Neural cell (in vitro differentiated cells): ENCODE data around the gene ODC1. TPM values are rescaled to one million over a fixed set of nuclear protein-coding genes. Genes with fewer than 3 reads are reported as not detected.

Experiments used
- H2AFZ ChIP-seq: fragments of 200-600, 300-800 bp; sonication (generic), shearing (Covaris generic); 2 replicates; pipeline ENCODE4 v1.6.0; 2014; ENCODE audit warnings: low read depth, mild to moderate bottlenecking, antibody characterized with exemption, low read length, moderate library complexity
- H3F3A ChIP-seq: fragments of 200-600 bp; shearing (Covaris generic); 2 replicates; pipeline ENCODE4 v1.6.1; 2016; ENCODE audit warnings: mild to moderate bottlenecking, moderate library complexity, mixed read lengths, antibody characterized with exemption, low read length; ENCODE audit not compliant: insufficient read depth, poor library complexity, severe bottlenecking
- H3K27ac ChIP-seq: fragments of 200-600, 300-800 bp; sonication (generic), shearing (Covaris generic); 2 replicates; pipeline ENCODE4 v1.5.1; 2014; ENCODE audit warnings: mild to moderate bottlenecking, low read length, moderate library complexity
- H3K27me3 ChIP-seq: fragments of 300-800, 200-600 bp; sonication (generic), shearing (Covaris generic); 2 replicates; pipeline ENCODE4 v1.6.0; 2014; ENCODE audit warnings: mild to moderate bottlenecking, low read depth, low read length, moderate library complexity; ENCODE audit not compliant: insufficient read depth
- H3K36me3 ChIP-seq: fragments of 300-800, 200-600 bp; sonication (generic), shearing (Covaris generic); 2 replicates; pipeline ENCODE4 v1.5.1; 2014; ENCODE audit warnings: mild to moderate bottlenecking, antibody characterized with exemption, low read length, moderate library complexity; ENCODE audit not compliant: insufficient read depth
- H3K4me2 ChIP-seq: fragments of 300-800, 200-600 bp; sonication (generic), shearing (Covaris generic); 2 replicates; pipeline ENCODE4 v1.6.0; 2014; ENCODE audit warnings: mild to moderate bottlenecking, low read length
- H3K4me3 ChIP-seq: fragments of 300-800, 200-600 bp; sonication (generic), shearing (Covaris generic); 2 replicates; pipeline ENCODE4 v1.5.1; 2014; ENCODE audit warnings: mild to moderate bottlenecking, low read length, moderate library complexity
- H3K79me2 ChIP-seq: fragments of 200-600 bp; shearing (Covaris generic); replicated peaks from 2 replicates; pipeline ENCODE4 v1.6.0; 2014; ENCODE audit warnings: mild to moderate bottlenecking, low read length, moderate library complexity; ENCODE audit not compliant: insufficient read depth
- H3K9ac ChIP-seq: fragments of 300-800, 200-600 bp; sonication (generic), shearing (Covaris generic); 2 replicates; pipeline ENCODE4 v1.6.1; 2016; ENCODE audit warnings: mild to moderate bottlenecking, low read length, mixed read lengths
- H3K9me2 ChIP-seq: fragments of 200-600 bp; shearing (Covaris generic); 2 replicates; pipeline ENCODE4 v1.6.1; 2016; ENCODE audit warnings: mild to moderate bottlenecking, low read length, mixed read lengths; ENCODE audit not compliant: insufficient read depth
- H3K9me3 ChIP-seq: fragments of 200-600, 300-800 bp; sonication (generic), shearing (Covaris generic); 2 replicates; pipeline ENCODE4 v1.6.1; 2016; ENCODE audit warnings: mild to moderate bottlenecking, mixed run types, low read length, moderate library complexity, mixed read lengths
- H4K20me1 ChIP-seq: fragments of 200-600 bp; shearing (Covaris generic); 2 replicates; pipeline ENCODE4 v1.6.1; 2016; ENCODE audit warnings: mild to moderate bottlenecking, mixed run types; ENCODE audit not compliant: insufficient read depth
- EP300 ChIP-seq: fragments of 450-650 bp; conservative IDR thresholded peaks from 2 replicates; pipeline ENCODE4 v1.6.1; 2014; ENCODE audit warnings: antibody characterized with exemption, mild to moderate bottlenecking, moderate library complexity; ENCODE audit not compliant: poor library complexity, severe bottlenecking
- EZH2 ChIP-seq: fragments of 200-600, 300-800 bp; shearing (Covaris generic), sonication (generic); IDR thresholded peaks from 2 replicates; pipeline ENCODE4 v1.6.1; 2014; ENCODE audit warnings: antibody characterized with exemption, low read length, borderline replicate concordance, mild to moderate bottlenecking; ENCODE audit not compliant: insufficient read depth, poor library complexity, severe bottlenecking
- MXI1 ChIP-seq: fragments of 450-650 bp; conservative IDR thresholded peaks from 2 replicates; pipeline ENCODE4 v1.6.1; 2014; ENCODE audit warnings: antibody characterized with exemption, mild to moderate bottlenecking; ENCODE audit not compliant: poor library complexity, severe bottlenecking
- POLR2AphosphoS5 ChIP-seq: IDR thresholded peaks from 2 replicates; pipeline ENCODE4 v1.6.1; 2012
- RAD21 ChIP-seq: fragments of 450-650 bp; conservative IDR thresholded peaks from 2 replicates; pipeline ENCODE4 v1.6.1; 2014; ENCODE audit warnings: antibody characterized with exemption, mild to moderate bottlenecking, moderate library complexity
- SMC3 ChIP-seq: fragments of 450-650 bp; conservative IDR thresholded peaks from 2 replicates; pipeline ENCODE4 v1.6.1; 2014; ENCODE audit warnings: antibody characterized with exemption, mild to moderate bottlenecking, moderate library complexity; ENCODE audit not compliant: poor library complexity
- TAF1 ChIP-seq: IDR thresholded peaks from 2 replicates; pipeline ENCODE4 v1.6.1; 2012; ENCODE audit warnings: low read depth
- polyA plus RNA-seq: library from polyadenylated mRNA; depleted of rRNA; stranded (reverse); fragments of >200 nt; gene quantifications from 2 replicates; pipeline ENCODE4 v1.2.3, GENCODE V29; 2014
- TF ChIP-seq, protein P1 (sequence below): IDR thresholded peaks from 2 replicates; pipeline ENCODE4 v1.6.1; 2012; ENCODE audit warnings: borderline replicate concordance
- TF ChIP-seq, protein P2 (sequence below): fragments of 450-650 bp; IDR thresholded peaks from 2 replicates; pipeline ENCODE4 v1.5.1; 2014; ENCODE audit warnings: antibody characterized with exemption, mild to moderate bottlenecking, moderate library complexity; ENCODE audit not compliant: poor library complexity, severe bottlenecking

The ODC1 gene
- polyA plus RNA-seq, 1 donor from 2014 or later, result 1,107 TPM

DNA sequence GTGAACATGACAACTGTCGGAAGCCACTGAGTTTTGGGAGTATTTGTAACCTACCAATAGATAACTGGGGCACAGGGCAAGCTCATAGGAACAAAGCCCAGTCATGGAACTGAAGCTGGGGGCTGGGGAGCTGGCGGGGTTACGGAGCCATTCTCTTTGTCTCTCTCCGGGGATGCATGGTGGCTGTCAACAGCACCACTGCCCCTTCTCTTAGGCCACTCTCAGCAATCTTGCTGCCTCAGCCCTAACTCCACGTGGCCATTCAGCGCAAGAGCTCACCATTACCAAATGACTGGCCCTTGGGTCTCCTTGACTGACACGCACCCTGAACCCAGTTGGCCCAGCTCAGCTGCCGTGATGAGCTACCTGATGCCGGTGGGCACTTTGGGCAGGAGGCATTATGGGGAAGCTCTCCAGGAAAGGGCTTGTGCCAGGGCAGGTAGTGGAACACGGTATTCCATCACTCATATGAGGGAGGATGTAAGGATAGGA is 33.6 kb upstream of the ODC1 start:
- no peaks in the 10 kb centered on the region for H3K36me3 ChIP-seq
- no peak overlapping the region for H3K4me2 ChIP-seq
- no peaks in the 10 kb centered on the region for H3K79me2 ChIP-seq
- H3K4me3 ChIP-seq, result no peak overlapping the region
- H3K9me3 ChIP-seq, result no peaks in the 10 kb centered on the region
- no peak overlapping the region for H3K27ac ChIP-seq
- H3F3A ChIP-seq, result no peaks in the 10 kb centered on the region
- H2AFZ ChIP-seq, result no peak overlapping the region
- no peaks in the 10 kb centered on the region for H4K20me1 ChIP-seq
- H3K27me3 ChIP-seq, result no peaks in the 10 kb centered on the region
- no peaks in the 10 kb centered on the region for H3K9me2 ChIP-seq
- no peak for TF ChIP-seq SMC3
- H3K9ac ChIP-seq, result no peak overlapping the region

DNA sequence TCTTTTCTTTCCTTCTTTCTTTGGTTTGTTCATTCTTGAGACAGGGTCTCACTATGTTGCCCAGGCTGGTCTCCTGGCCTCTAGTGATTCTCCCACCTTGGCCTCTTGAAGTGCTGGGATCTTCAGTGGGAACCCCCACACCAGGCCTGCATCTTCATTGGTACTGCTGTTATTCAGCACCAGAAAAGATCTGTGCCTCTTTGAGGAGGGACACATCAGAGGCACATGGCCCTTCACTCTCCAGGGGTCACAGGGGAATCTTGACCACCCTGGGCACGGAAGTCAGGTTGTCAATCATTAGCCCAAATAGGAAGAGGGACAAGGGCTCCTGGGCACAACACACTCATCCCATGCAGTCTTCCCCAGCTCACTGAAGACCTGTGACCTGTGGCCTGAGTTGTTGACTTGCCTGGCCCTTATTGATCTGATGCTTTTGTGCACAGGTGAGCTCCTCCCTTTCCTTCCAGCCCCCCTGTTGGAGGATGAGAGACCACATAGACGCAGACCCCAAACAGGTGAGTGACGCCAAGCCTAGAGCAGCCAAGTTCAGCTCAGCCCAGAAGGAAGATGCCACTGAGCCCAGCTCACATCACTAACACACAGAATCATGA is 33.0 kb upstream of the ODC1 start:
- Histone ChIP-seq H3K9me3 (no peaks in the 10 kb centered on the region), H3K27ac (no peak overlapping the region), H2AFZ (no peak overlapping the region), H3F3A (no peaks in the 10 kb centered on the region), H3K4me2 (no peak overlapping the region), H3K9ac (no peak overlapping the region), H3K36me3 (no peaks in the 10 kb centered on the region), H4K20me1 (no peaks in the 10 kb centered on the region), H3K79me2 (no peaks in the 10 kb centered on the region), H3K4me3 (no peak overlapping the region), H3K9me2 (no peaks in the 10 kb centered on the region), H3K27me3 (no peaks in the 10 kb centered on the region)
- TF ChIP-seq POLR2AphosphoS5 (no peak), MXI1 (no peak), SMC3 (no peak)

DNA sequence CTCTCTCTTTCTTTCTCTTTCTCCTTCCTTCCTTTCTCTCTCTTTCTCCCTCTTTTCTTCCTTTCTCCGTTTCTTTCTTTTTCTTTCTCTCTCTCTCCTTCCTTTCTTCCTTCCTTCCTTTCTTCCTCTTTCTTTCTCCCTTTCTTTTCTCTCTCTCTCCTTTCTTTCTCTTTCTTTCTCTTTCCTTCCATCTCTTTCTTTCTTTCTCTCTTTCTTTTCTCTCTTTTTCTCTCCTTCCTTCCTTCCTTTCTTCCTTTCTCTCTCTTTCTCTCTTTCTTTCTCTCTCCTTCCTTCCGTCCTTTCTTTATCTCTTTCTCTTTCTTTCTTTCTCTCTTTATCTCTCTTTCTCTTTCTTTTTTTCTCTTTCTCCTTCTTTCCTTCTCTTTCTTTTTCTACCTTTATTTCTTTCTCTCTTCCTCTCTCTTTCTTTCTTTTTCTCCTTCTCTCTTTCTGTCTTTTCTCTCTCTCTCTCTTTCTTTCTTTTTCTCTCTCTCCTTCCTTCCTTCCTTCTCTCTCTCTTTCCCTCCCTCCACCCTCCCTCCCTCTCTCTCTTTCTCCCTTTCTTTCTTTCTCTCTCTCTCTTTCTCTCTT is 32.3 kb upstream of the ODC1 start:
- Histone ChIP-seq H3F3A (no peaks in the 10 kb centered on the region), H3K27ac (no peak overlapping the region), H4K20me1 (no peaks in the 10 kb centered on the region), H3K4me2 (no peak overlapping the region), H3K36me3 (no peaks in the 10 kb centered on the region), H2AFZ (no peak overlapping the region), H3K27me3 (no peaks in the 10 kb centered on the region), H3K4me3 (no peak overlapping the region), H3K9me2 (no peaks in the 10 kb centered on the region), H3K9ac (no peak overlapping the region), H3K9me3 (no peaks in the 10 kb centered on the region), H3K79me2 (no peaks in the 10 kb centered on the region)
- TF ChIP-seq MXI1, result no peak
- TF ChIP-seq, protein P1, sequence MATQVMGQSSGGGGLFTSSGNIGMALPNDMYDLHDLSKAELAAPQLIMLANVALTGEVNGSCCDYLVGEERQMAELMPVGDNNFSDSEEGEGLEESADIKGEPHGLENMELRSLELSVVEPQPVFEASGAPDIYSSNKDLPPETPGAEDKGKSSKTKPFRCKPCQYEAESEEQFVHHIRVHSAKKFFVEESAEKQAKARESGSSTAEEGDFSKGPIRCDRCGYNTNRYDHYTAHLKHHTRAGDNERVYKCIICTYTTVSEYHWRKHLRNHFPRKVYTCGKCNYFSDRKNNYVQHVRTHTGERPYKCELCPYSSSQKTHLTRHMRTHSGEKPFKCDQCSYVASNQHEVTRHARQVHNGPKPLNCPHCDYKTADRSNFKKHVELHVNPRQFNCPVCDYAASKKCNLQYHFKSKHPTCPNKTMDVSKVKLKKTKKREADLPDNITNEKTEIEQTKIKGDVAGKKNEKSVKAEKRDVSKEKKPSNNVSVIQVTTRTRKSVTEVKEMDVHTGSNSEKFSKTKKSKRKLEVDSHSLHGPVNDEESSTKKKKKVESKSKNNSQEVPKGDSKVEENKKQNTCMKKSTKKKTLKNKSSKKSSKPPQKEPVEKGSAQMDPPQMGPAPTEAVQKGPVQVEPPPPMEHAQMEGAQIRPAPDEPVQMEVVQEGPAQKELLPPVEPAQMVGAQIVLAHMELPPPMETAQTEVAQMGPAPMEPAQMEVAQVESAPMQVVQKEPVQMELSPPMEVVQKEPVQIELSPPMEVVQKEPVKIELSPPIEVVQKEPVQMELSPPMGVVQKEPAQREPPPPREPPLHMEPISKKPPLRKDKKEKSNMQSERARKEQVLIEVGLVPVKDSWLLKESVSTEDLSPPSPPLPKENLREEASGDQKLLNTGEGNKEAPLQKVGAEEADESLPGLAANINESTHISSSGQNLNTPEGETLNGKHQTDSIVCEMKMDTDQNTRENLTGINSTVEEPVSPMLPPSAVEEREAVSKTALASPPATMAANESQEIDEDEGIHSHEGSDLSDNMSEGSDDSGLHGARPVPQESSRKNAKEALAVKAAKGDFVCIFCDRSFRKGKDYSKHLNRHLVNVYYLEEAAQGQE, result no peak
- TF ChIP-seq TAF1, result no peak
- TF ChIP-seq EP300, result no peak
- TF ChIP-seq, protein P2, sequence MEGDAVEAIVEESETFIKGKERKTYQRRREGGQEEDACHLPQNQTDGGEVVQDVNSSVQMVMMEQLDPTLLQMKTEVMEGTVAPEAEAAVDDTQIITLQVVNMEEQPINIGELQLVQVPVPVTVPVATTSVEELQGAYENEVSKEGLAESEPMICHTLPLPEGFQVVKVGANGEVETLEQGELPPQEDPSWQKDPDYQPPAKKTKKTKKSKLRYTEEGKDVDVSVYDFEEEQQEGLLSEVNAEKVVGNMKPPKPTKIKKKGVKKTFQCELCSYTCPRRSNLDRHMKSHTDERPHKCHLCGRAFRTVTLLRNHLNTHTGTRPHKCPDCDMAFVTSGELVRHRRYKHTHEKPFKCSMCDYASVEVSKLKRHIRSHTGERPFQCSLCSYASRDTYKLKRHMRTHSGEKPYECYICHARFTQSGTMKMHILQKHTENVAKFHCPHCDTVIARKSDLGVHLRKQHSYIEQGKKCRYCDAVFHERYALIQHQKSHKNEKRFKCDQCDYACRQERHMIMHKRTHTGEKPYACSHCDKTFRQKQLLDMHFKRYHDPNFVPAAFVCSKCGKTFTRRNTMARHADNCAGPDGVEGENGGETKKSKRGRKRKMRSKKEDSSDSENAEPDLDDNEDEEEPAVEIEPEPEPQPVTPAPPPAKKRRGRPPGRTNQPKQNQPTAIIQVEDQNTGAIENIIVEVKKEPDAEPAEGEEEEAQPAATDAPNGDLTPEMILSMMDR, result no peak
- TF ChIP-seq RAD21, result no peak
- no peak for TF ChIP-seq SMC3
- no peak for TF ChIP-seq EZH2
- no peak for TF ChIP-seq POLR2AphosphoS5
